PC-9 (cell line): Measurements from ENCODE around the gene DIP2C. TPM values are rescaled to one million over a fixed set of nuclear protein-coding genes. Genes with fewer than 3 reads are reported as not detected.

Experiments used
- BruUV-seq: library from RNA; stranded (reverse); fragments of 400-500 nt; replicated peaks from 2 replicates; lab custom pipeline; 2021; lab: Mats Ljungman, UMichigan
- CTCF ChIA-PET: fragments of 300-600 bp; sonication (Branson Sonifier 250); formaldehyde crosslinking; loops from one replicate; lab custom pipeline; 2022; ENCODE audit warnings: antibody characterized with exemption; lab: Charles Lee
- POLR2A ChIA-PET: fragments of 300-600 bp; sonication (Branson Sonifier 250); formaldehyde crosslinking; loops from one replicate; lab custom pipeline; 2022; ENCODE audit warnings: antibody characterized with exemption; ENCODE audit not compliant: unreplicated experiment; lab: Charles Lee
- DNase-seq, 2 experiments: peaks; one replicate each; pipeline versions ENCODE4 v3.0.0 to v3.0.0-alpha.2; 2015 to 2022; ENCODE audit warnings: mixed read lengths in 1 of 2
- H2AFZ ChIP-seq: fragments of 200-600 bp; sonication (generic); 2 replicates; pipeline ENCODE4 v1.8.1; 2017; ENCODE audit warnings: antibody characterized with exemption
- H3F3A ChIP-seq: fragments of 200-600 bp; sonication (generic); 2 replicates; pipeline ENCODE4 v1.8.1; 2017; ENCODE audit warnings: antibody characterized with exemption, mild to moderate bottlenecking, low read depth; ENCODE audit not compliant: insufficient read depth
- H3K27ac ChIP-seq: fragments of 200-600 bp; sonication (generic); 2 replicates; pipeline ENCODE4 v1.6.1; 2016; ENCODE audit warnings: mixed run types
- H3K27me3 ChIP-seq: fragments of 200-600 bp; sonication (generic); 2 replicates; pipeline ENCODE4 v1.6.1; 2016; ENCODE audit warnings: low read depth, mixed run types; ENCODE audit not compliant: insufficient read depth
- H3K36me3 ChIP-seq: fragments of 200-600 bp; sonication (generic); 2 replicates; pipeline ENCODE4 v1.6.1; 2016; ENCODE audit warnings: low read depth, mixed run types
- H3K4me1 ChIP-seq: fragments of 200-600 bp; sonication (generic); replicated peaks from 2 replicates; pipeline ENCODE4 v1.6.1; 2016; ENCODE audit warnings: mixed run types; ENCODE audit not compliant: insufficient read depth
- H3K4me2 ChIP-seq: fragments of 200-600 bp; sonication (generic); 2 replicates; pipeline ENCODE4 v1.6.1; 2017; ENCODE audit warnings: mixed run types
- H3K4me3 ChIP-seq: fragments of 200-600 bp; sonication (generic); 2 replicates; pipeline ENCODE4 v1.6.1; 2016; ENCODE audit warnings: mixed run types
- H3K79me2 ChIP-seq: fragments of 200-600 bp; sonication (generic); 2 replicates; pipeline ENCODE4 v1.6.1; 2017; ENCODE audit warnings: low read depth, mixed run types
- H3K9me2 ChIP-seq: fragments of 200-600 bp; sonication (generic); 2 replicates; pipeline ENCODE4 v1.8.1; 2017; ENCODE audit warnings: mild to moderate bottlenecking; ENCODE audit not compliant: insufficient read depth
- H3K9me3 ChIP-seq: fragments of 200-600 bp; sonication (generic); 2 replicates; pipeline ENCODE4 v1.8.1; 2016; ENCODE audit warnings: low read depth; ENCODE audit not compliant: insufficient read depth
- H4K20me1 ChIP-seq: fragments of 200-600 bp; sonication (generic); 2 replicates; pipeline ENCODE4 v1.8.1; 2017; ENCODE audit not compliant: insufficient read depth
- CTCF ChIP-seq: fragments of 200-600 bp; sonication (generic); conservative IDR thresholded peaks from 2 replicates; pipeline ENCODE4 v1.6.1; 2017; ENCODE audit warnings: mixed run types, antibody characterized with exemption, mild to moderate bottlenecking, moderate library complexity
- EZH2 ChIP-seq: fragments of 200-600 bp; sonication (generic); IDR thresholded peaks from 2 replicates; pipeline ENCODE4 v1.8.0; 2017; ENCODE audit warnings: antibody characterized with exemption, low read depth
- intact Hi-C: fragments of 100-400 bp; cut with micrococcal nuclease; formaldehyde crosslinking; loops from one replicate; pipeline ENCODE4 v1.10.0; 2022; ENCODE audit not compliant: unreplicated experiment
- total RNA-seq: library from RNA; stranded (reverse); gene quantifications from 2 replicates; pipeline ENCODE4 v1.2.3, GENCODE V29; 2021

DIP2C gene
- total RNA-seq, 1 experiment from 2014 or later: 0.83 TPM

GRCh38 chr10:623014-623413, 66.5 kb downstream of the DIP2C start:
- no peak overlapping the region for H3K4me2 ChIP-seq
- H3K4me3 ChIP-seq: no peak overlapping the region
- H3K27me3 ChIP-seq: peaks cover 57% of the 10 kb centered on the region
- H4K20me1 ChIP-seq: no peaks in the 10 kb centered on the region
- no peaks in the 10 kb centered on the region for H3K79me2 ChIP-seq
- intact Hi-C loops: no loop called here
- no peak overlapping the region for H3K27ac ChIP-seq
- no peaks in the 10 kb centered on the region for H3K36me3 ChIP-seq
- BruUV-seq: no TSS peak
- no peak for DNase-seq
- H2AFZ ChIP-seq: no peak overlapping the region
- no peaks in the 10 kb centered on the region for H3F3A ChIP-seq
- H3K4me1 ChIP-seq: no peaks in the 10 kb centered on the region
- H3K9me3 ChIP-seq: no peaks in the 10 kb centered on the region
- ChIA-PET CTCF (no interaction called here), POLR2A (no interaction called here)
- TF ChIP-seq CTCF (no peak), EZH2 (no peak)
- no peaks in the 10 kb centered on the region for H3K9me2 ChIP-seq

- intact Hi-C loops: no loop called here
- H3F3A ChIP-seq: no peaks in the 10 kb centered on the region
- H2AFZ ChIP-seq: no peak overlapping the region
- no peaks in the 10 kb centered on the region for H3K36me3 ChIP-seq
- ChIA-PET CTCF (no interaction called here), POLR2A (no interaction called here)
- H3K27ac ChIP-seq: no peak overlapping the region
- no peak overlapping the region for H3K4me2 ChIP-seq
- H3K79me2 ChIP-seq: no peaks in the 10 kb centered on the region
- peaks cover 54% of the 10 kb centered on the region for H3K27me3 ChIP-seq
- no peak for TF ChIP-seq EZH2
- no peak for TF ChIP-seq CTCF
- H3K9me3 ChIP-seq: no peaks in the 10 kb centered on the region
- H3K4me1 ChIP-seq: no peaks in the 10 kb centered on the region
- H4K20me1 ChIP-seq: no peaks in the 10 kb centered on the region
- BruUV-seq: no TSS peak
- H3K9me2 ChIP-seq: no peaks in the 10 kb centered on the region
- H3K4me3 ChIP-seq: no peak overlapping the region
- no peak for DNase-seq
Measured at GRCh38 chr10:621981-622740, 67.3 kb downstream of the DIP2C start.

- Histone ChIP-seq H3K27ac (no peak overlapping the region), H3K79me2 (no peaks in the 10 kb centered on the region)
Measured at GRCh38 chr10:621513-621912, 68.0 kb downstream of the DIP2C start.

More at GRCh38 chr10:621513-621912, 68.0 kb downstream of the DIP2C start:
- TF ChIP-seq EZH2 (no peak), CTCF (no peak)
- H3F3A ChIP-seq: no peaks in the 10 kb centered on the region
- CTCF ChIA-PET: no interaction called here
- H3K9me2 ChIP-seq: no peaks in the 10 kb centered on the region
- POLR2A ChIA-PET: no interaction called here
- no TSS peak for BruUV-seq
- H2AFZ ChIP-seq: no peak overlapping the region
- no peak overlapping the region for H3K4me3 ChIP-seq
- no peak overlapping the region for H3K4me2 ChIP-seq
- H3K27me3 ChIP-seq: peaks cover 54% of the 10 kb centered on the region
- intact Hi-C loops: no loop called here
- H4K20me1 ChIP-seq: no peaks in the 10 kb centered on the region
- H3K36me3 ChIP-seq: no peaks in the 10 kb centered on the region
- H3K4me1 ChIP-seq: no peaks in the 10 kb centered on the region
- DNase-seq: no peak
- H3K9me3 ChIP-seq: no peaks in the 10 kb centered on the region
